MM.1S (cell line): ENCODE data around the gene VSIR.

Source experiments
- CTCF ChIP-seq: fragments of 300-600 bp; sonication (generic); IDR thresholded peaks from 2 replicates; pipeline ENCODE4 v1.5.1; 2016; ENCODE audit warnings: antibody characterized with exemption, low read length, mixed read lengths
- EZH2 ChIP-seq: fragments of 300-600 bp; sonication (generic); optimal IDR thresholded peaks from 2 replicates; pipeline ENCODE3; 2017; ENCODE audit warnings: low read depth, mild to moderate bottlenecking, antibody characterized with exemption, low read length, mixed read lengths
- EZH2phosphoT487 ChIP-seq: fragments of 300-600 bp; sonication (generic); IDR thresholded peaks from 2 replicates; pipeline ENCODE4 v1.6.1; 2018; ENCODE audit warnings: antibody characterized with exemption, low read length

GRCh38 chr10:71783917-71784678 lies 10.8 kb upstream of the VSIR start:
- TF ChIP-seq EZH2, result no peak
- TF ChIP-seq CTCF, result no peak
- no peak for TF ChIP-seq EZH2phosphoT487
